Breast epithelium (tissue), 3 donors: ENCODE results near the gene ANAPC2.

ENCODE experiments used
- POLR2A ChIP-seq: fragments of 450-650 bp; IDR thresholded peaks from one replicate; pipeline ENCODE4 v1.6.1; 2016; ENCODE audit warnings: antibody characterized with exemption, mild to moderate bottlenecking, moderate library complexity
- POLR2AphosphoS5 ChIP-seq, 3 donors: sonication (generic); formaldehyde crosslinking; IDR thresholded peaks; one replicate each; pipeline ENCODE4 v1.6.1; 2017; ENCODE audit warnings: antibody characterized with exemption in 3 of 3
- TF ChIP-seq, protein P1 (sequence below), 3 donors: fragments of 450-650 bp; IDR thresholded peaks; one replicate each; pipeline ENCODE4 v1.5.1; 2016 to 2017; ENCODE audit warnings: antibody characterized with exemption in 3 of 3, mild to moderate bottlenecking in 3 of 3, moderate library complexity in 3 of 3

GRCh38 chr9:137178939-137179630 lies 9.3 kb downstream of the ANAPC2 start:
- TF ChIP-seq, protein P1, sequence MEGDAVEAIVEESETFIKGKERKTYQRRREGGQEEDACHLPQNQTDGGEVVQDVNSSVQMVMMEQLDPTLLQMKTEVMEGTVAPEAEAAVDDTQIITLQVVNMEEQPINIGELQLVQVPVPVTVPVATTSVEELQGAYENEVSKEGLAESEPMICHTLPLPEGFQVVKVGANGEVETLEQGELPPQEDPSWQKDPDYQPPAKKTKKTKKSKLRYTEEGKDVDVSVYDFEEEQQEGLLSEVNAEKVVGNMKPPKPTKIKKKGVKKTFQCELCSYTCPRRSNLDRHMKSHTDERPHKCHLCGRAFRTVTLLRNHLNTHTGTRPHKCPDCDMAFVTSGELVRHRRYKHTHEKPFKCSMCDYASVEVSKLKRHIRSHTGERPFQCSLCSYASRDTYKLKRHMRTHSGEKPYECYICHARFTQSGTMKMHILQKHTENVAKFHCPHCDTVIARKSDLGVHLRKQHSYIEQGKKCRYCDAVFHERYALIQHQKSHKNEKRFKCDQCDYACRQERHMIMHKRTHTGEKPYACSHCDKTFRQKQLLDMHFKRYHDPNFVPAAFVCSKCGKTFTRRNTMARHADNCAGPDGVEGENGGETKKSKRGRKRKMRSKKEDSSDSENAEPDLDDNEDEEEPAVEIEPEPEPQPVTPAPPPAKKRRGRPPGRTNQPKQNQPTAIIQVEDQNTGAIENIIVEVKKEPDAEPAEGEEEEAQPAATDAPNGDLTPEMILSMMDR (IDR thresholded peaks at IDR 0.05): no peak
- TF ChIP-seq POLR2A (no peak), POLR2AphosphoS5 (IDR thresholded peaks at IDR 0.05) (no peak)
